CD4-positive, alpha-beta T cell treated with Interleukin-15 for 4 hours (primary cell): ENCODE data around the gene RAB11B.
"Not testable (repeated sequence)": the region's sequence is repeated elsewhere in the genome, so short reads cannot be mapped to it uniquely, and the experiment has no call there.

Experiments used
- DNase-seq: peaks from one replicate; pipeline ENCODE4 v3.0.0-alpha.2; 2020; ENCODE audit warnings: low spot score

RAB11B gene

GRCh38 chr19:8393871-8394250 is 3.7 kb downstream of the RAB11B start:
- no peak for DNase-seq

- no peak for DNase-seq
Observed at GRCh38 chr19:8395621-8396082, 5.5 kb downstream of the RAB11B start.

- no peak for DNase-seq
Observed at GRCh38 chr19:8396185-8396562, 6.0 kb downstream of the RAB11B start.

GRCh38 chr19:8396563-8397203 is 6.5 kb downstream of the RAB11B start:
- DNase-seq: peak; percentile 77

- no peak for DNase-seq
Observed at GRCh38 chr19:8397271-8397670, 7.1 kb downstream of the RAB11B start.

GRCh38 chr19:8397746-8398310 is 7.7 kb downstream of the RAB11B start:
- DNase-seq: no peak

GRCh38 chr19:8398311-8398771 is 8.2 kb downstream of the RAB11B start:
- no peak for DNase-seq

- DNase-seq: no peak
Observed at GRCh38 chr19:8399681-8400188, 9.6 kb downstream of the RAB11B start.

- no peak for DNase-seq
Observed at GRCh38 chr19:8401981-8402411, 11.8 kb downstream of the RAB11B start.

GRCh38 chr19:8403098-8403819 is 13.1 kb downstream of the RAB11B start:
- no peak for DNase-seq

GRCh38 chr19:8403820-8404109 is 13.6 kb downstream of the RAB11B start:
- no peak for DNase-seq

GRCh38 chr19:8404391-8405151 is 14.4 kb downstream of the RAB11B start:
- no peak for DNase-seq

GRCh38 chr19:8410718-8411117 is 20.6 kb downstream of the RAB11B start:
- DNase-seq: not testable (repeated sequence)

- peak; percentile 96 for DNase-seq
Observed at GRCh38 chr19:8412783-8413628, 22.8 kb downstream of the RAB11B start, which contains the start of gene MARCHF2. Gene MARCHF2, plus strand, starts transcription at chr19:8413305. Its CDS starts 8,536 bp downstream, at chr19:8421841.

GRCh38 chr19:8413629-8413995 is 23.5 kb downstream of the RAB11B start:
- DNase-seq: no peak

- no peak for DNase-seq
Observed at GRCh38 chr19:8416796-8417195, 26.6 kb downstream of the RAB11B start.

GRCh38 chr19:8421484-8422461 is 31.6 kb downstream of the RAB11B start:
- no peak for DNase-seq

GRCh38 chr19:8423817-8424223 is 33.7 kb downstream of the RAB11B start:
- no peak for DNase-seq

- DNase-seq: not testable (repeated sequence)
Observed at GRCh38 chr19:8425331-8425730, 35.2 kb downstream of the RAB11B start.

GRCh38 chr19:8426283-8426682 is 36.1 kb downstream of the RAB11B start:
- no peak for DNase-seq
